ENCODE results near the gene CARM1. TPM values are rescaled to one million over a fixed set of nuclear protein-coding genes. Genes with fewer than 3 reads are reported as not detected.

The CARM1 gene
- total and polyA plus RNA-seq, 2 of the 13 experiments (the other 11 are each of a cell fraction or from before 2014, with no cell fraction given) = 27.6 to 55.8 TPM

- TF ChIP-seq ARID4A (CRISPR knock-in tag; IDR thresholded peaks at IDR 0.05; ENCODE audit: borderline replicate concordance) (peak; percentile 91), MEIS1 (CRISPR knock-in tag; IDR thresholded peaks at IDR 0.05; ENCODE audit: borderline replicate concordance) (peak; percentile 87), ZNF451 (CRISPR knock-in tag; IDR thresholded peaks at IDR 0.05) (peak; percentile 76; the same call in 1 of the 2 replicates), KMT2A (CRISPR knock-in tag; IDR thresholded peaks at IDR 0.05) (peak; percentile 99), CEBPB (IDR thresholded peaks at IDR 0.05; ENCODE audit: borderline replicate concordance, low read depth, low read length) (no peak), ZNF549 (CRISPR knock-in tag; IDR thresholded peaks at IDR 0.05) (no peak), SATB2 (CRISPR knock-in tag; IDR thresholded peaks at IDR 0.05) (no peak), ZNF598 (CRISPR knock-in tag; IDR thresholded peaks at IDR 0.05; ENCODE audit: borderline replicate concordance) (no peak; the same call in 1 of the 2 replicates), CCDC6 (CRISPR knock-in tag; IDR thresholded peaks at IDR 0.05) (no peak), ZNF841 (CRISPR knock-in tag; IDR thresholded peaks at IDR 0.05; ENCODE audit: borderline replicate concordance) (no peak), SMARCE1 (IDR thresholded peaks at IDR 0.05; ENCODE audit: borderline replicate concordance) (no peak), FOXO4 (CRISPR knock-in tag; conservative IDR thresholded peaks at IDR 0.05) (no peak), SOX13 (IDR thresholded peaks at IDR 0.05) (no peak), SOX13 (CRISPR knock-in tag; conservative IDR thresholded peaks at IDR 0.05 in 1 of 2, IDR thresholded peaks at IDR 0.05 in 1 of 2) (no peak), ZNF660 (CRISPR knock-in tag; IDR thresholded peaks at IDR 0.05; ENCODE audit: borderline replicate concordance, low read depth) (no peak), ZNF350 (CRISPR knock-in tag; IDR thresholded peaks at IDR 0.05; ENCODE audit: borderline replicate concordance, low read depth) (peak; percentile 83; the same call in 1 of the 2 replicates), YEATS2 (CRISPR knock-in tag; IDR thresholded peaks at IDR 0.05; ENCODE audit: borderline replicate concordance) (peak; percentile 96), ZHX1 (CRISPR knock-in tag; IDR thresholded peaks at IDR 0.05; ENCODE audit: low read depth) (no peak), ZIK1 (CRISPR knock-in tag; IDR thresholded peaks at IDR 0.05; ENCODE audit: borderline replicate concordance, low read depth) (no peak; the same call in 1 of the 2 replicates), SIX1 (CRISPR knock-in tag; IDR thresholded peaks at IDR 0.05; ENCODE audit: borderline replicate concordance) (no peak)
These were observed 57.4 kb downstream of the CARM1 start, which contains the start of the genes TIMM29 and YIPF2 (continued) for GRCh38 chr19:10928563-10929401.
